HL-60 (cell line): ENCODE results near the gene CLEC9A.

Experiments used
- CTCF ChIP-seq: IDR thresholded peaks from one replicate; pipeline ENCODE4 v1.5.1; 2011; ENCODE audit warnings: low read length, control low read depth, inconsistent platforms; ENCODE audit not compliant: insufficient read depth
- GABPA ChIP-seq: IDR thresholded peaks from 2 replicates; pipeline ENCODE4 v1.6.1; 2012; ENCODE audit warnings: low read depth
- POLR2AphosphoS5 ChIP-seq: IDR thresholded peaks from 2 replicates; pipeline ENCODE4 v1.6.1; 2012; ENCODE audit warnings: low read depth
- REST ChIP-seq: IDR thresholded peaks from 2 replicates; pipeline ENCODE4 v1.6.1; 2012; ENCODE audit warnings: low read depth; ENCODE audit not compliant: insufficient replicate concordance
- SPI1 ChIP-seq: IDR thresholded peaks from 2 replicates; pipeline ENCODE4 v1.6.1; 2012; ENCODE audit warnings: low read depth, mild to moderate bottlenecking, borderline replicate concordance

GRCh38 chr12:10058387-10058786 lies 27.9 kb downstream of the CLEC9A start:
- TF ChIP-seq REST (no peak), POLR2AphosphoS5 (no peak), CTCF (no peak), GABPA (no peak), SPI1 (no peak)
